WTC11 (cell line): ENCODE data around the gene CLCN4. TPM values are rescaled to one million over a fixed set of nuclear protein-coding genes. Genes with fewer than 3 reads are reported as not detected.
A peak's percentile ranks its signal among the peaks of the same experiment; 100 is the strongest.

ENCODE experiments used
- ATAC-seq: fragments of 200-7000 bp; cut with Tn5 transposase; 2 replicates; pipeline ENCODE4 v1.10.0; 2021; ENCODE audit warnings: mild to moderate bottlenecking, moderate library complexity
- CTCF ChIA-PET: fragments of 300-600 bp; sonication (Branson Sonifier 250); formaldehyde crosslinking; loops from one replicate; lab custom pipeline; 2021; ENCODE audit warnings: antibody characterized with exemption; lab: Charles Lee
- POLR2A ChIA-PET: fragments of 350-600 bp; sonication (Branson Sonifier 250); formaldehyde crosslinking; loops from one replicate; lab custom pipeline; 2021; ENCODE audit warnings: antibody characterized with exemption; lab: Charles Lee
- DNase-seq: peaks from one replicate; pipeline ENCODE4 v3.0.0; 2021; ENCODE audit warnings: low spot score
- H3K27ac Mint-ChIP-seq: 2 replicates; pipeline ENCODE4 v1.8.0; 2021; ENCODE audit warnings: mixed read lengths
- H3K27me3 Mint-ChIP-seq: 2 replicates; pipeline ENCODE4 v1.8.0; 2021; ENCODE audit warnings: low read depth, mild to moderate bottlenecking, moderate library complexity, mixed read lengths
- H3K36me3 Mint-ChIP-seq: 2 replicates; pipeline ENCODE4 v1.8.0; 2021; ENCODE audit warnings: mixed read lengths
- H3K4me1 Mint-ChIP-seq: 2 replicates; pipeline ENCODE4 v1.8.0; 2022; ENCODE audit warnings: mixed read lengths
- H3K4me3 Mint-ChIP-seq: 2 replicates; pipeline ENCODE4 v1.8.0; 2021; ENCODE audit warnings: mild to moderate bottlenecking, moderate library complexity, mixed read lengths
- H3K9me3 Mint-ChIP-seq: 2 replicates; pipeline ENCODE4 v1.8.0; 2021; ENCODE audit warnings: mixed read lengths
- ATF1 ChIP-seq: sonication (generic); formaldehyde crosslinking; IDR thresholded peaks from 2 replicates; pipeline ENCODE4 v1.8.1; 2023; ENCODE audit warnings: mild to moderate bottlenecking, moderate library complexity, missing genetic modification reagents
- CBFB ChIP-seq: sonication (generic); formaldehyde crosslinking; IDR thresholded peaks from 2 replicates; pipeline ENCODE4 v1.8.1; 2022; ENCODE audit warnings: mild to moderate bottlenecking, low read depth, missing genetic modification reagents
- CDX4 ChIP-seq: fragments of 250-450 bp; sonication (Bioruptor Pico); IDR thresholded peaks from 2 replicates; pipeline ENCODE4 v1.9.0; 2021; ENCODE audit warnings: moderate library complexity, mild to moderate bottlenecking, inconsistent platforms, borderline replicate concordance
- CTCF ChIP-seq: fragments of 200-600 bp; IDR thresholded peaks from 2 replicates; pipeline ENCODE4 v1.8.0; 2022; ENCODE audit warnings: antibody characterized with exemption
- E2F5 ChIP-seq: sonication (generic); formaldehyde crosslinking; IDR thresholded peaks from 2 replicates; pipeline ENCODE4 v1.8.1; 2022; ENCODE audit warnings: mild to moderate bottlenecking, moderate library complexity, missing genetic modification reagents
- ERG ChIP-seq: fragments of 250-450 bp; sonication (Bioruptor Pico); IDR thresholded peaks from 2 replicates; pipeline ENCODE4 v1.8.0; 2021; ENCODE audit warnings: mild to moderate bottlenecking
- KAT7 ChIP-seq: sonication (generic); formaldehyde crosslinking; IDR thresholded peaks from 2 replicates; pipeline ENCODE4 v1.8.1; 2023; ENCODE audit warnings: missing genetic modification reagents, mild to moderate bottlenecking, borderline replicate concordance
- MAX ChIP-seq: sonication (generic); formaldehyde crosslinking; IDR thresholded peaks from 2 replicates; pipeline ENCODE4 v1.8.0; 2022; ENCODE audit warnings: mild to moderate bottlenecking, missing genetic modification reagents
- NFYB ChIP-seq: sonication (generic); formaldehyde crosslinking; conservative IDR thresholded peaks from 2 replicates; pipeline ENCODE4 v1.8.0; 2022; ENCODE audit warnings: low read depth, missing genetic modification reagents
- NR3C1 ChIP-seq: sonication (generic); formaldehyde crosslinking; conservative IDR thresholded peaks from 2 replicates; pipeline ENCODE4 v1.8.1; 2023; ENCODE audit warnings: low read depth, mild to moderate bottlenecking, missing genetic modification reagents
- OVOL2 ChIP-seq: fragments of 250-450 bp; sonication (Bioruptor Pico); IDR thresholded peaks from 2 replicates; pipeline ENCODE4 v1.9.0; 2021; ENCODE audit warnings: mild to moderate bottlenecking, borderline replicate concordance
- RELA ChIP-seq: sonication (generic); formaldehyde crosslinking; IDR thresholded peaks from 2 replicates; pipeline ENCODE4 v1.8.1; 2022; ENCODE audit warnings: missing genetic modification reagents, mild to moderate bottlenecking, borderline replicate concordance
- SOX15 ChIP-seq: fragments of 250-450 bp; sonication (Bioruptor Pico); IDR thresholded peaks from 2 replicates; pipeline ENCODE4 v1.9.0; 2021; ENCODE audit warnings: mild to moderate bottlenecking
- USF1 ChIP-seq: sonication (generic); formaldehyde crosslinking; IDR thresholded peaks from 2 replicates; pipeline ENCODE4 v1.8.0; 2022; ENCODE audit warnings: mild to moderate bottlenecking, missing genetic modification reagents
- ZBTB43 ChIP-seq: sonication (generic); formaldehyde crosslinking; IDR thresholded peaks from 2 replicates; pipeline ENCODE4 v1.8.1; 2023; ENCODE audit warnings: mild to moderate bottlenecking, missing genetic modification reagents
- ZNF121 ChIP-seq: sonication (generic); formaldehyde crosslinking; IDR thresholded peaks from 2 replicates; pipeline ENCODE4 v1.8.0; 2023; ENCODE audit warnings: missing genetic modification reagents
- ZNF317 ChIP-seq: sonication (generic); formaldehyde crosslinking; IDR thresholded peaks from 2 replicates; pipeline ENCODE4 v1.8.1; 2023; ENCODE audit warnings: low read depth, mild to moderate bottlenecking, moderate library complexity, missing genetic modification reagents, borderline replicate concordance
- ZNF512 ChIP-seq: sonication (generic); formaldehyde crosslinking; IDR thresholded peaks from 2 replicates; pipeline ENCODE4 v1.8.1; 2022; ENCODE audit warnings: missing genetic modification reagents, borderline replicate concordance
- total RNA-seq: library from RNA; stranded (reverse); gene quantifications from 3 replicates; pipeline ENCODE4 v1.2.3, GENCODE V29; 2021

The CLCN4 gene
- total RNA-seq, 1 experiment from 2014 or later, result 8.9 TPM

GRCh38 chrX:10187421-10187820 lies 30.6 kb downstream of the CLCN4 start:
- TF ChIP-seq ZBTB43 (CRISPR knock-in tag) (no peak), NFYB (CRISPR knock-in tag) (no peak), ATF1 (CRISPR knock-in tag) (no peak), OVOL2 (CRISPR knock-in tag) (no peak)
- ATAC-seq (no peak), DNase-seq (no peak)
- H3K27me3 Mint-ChIP-seq, result no peaks in the 10 kb centered on the region
- no peaks in the 10 kb centered on the region; the same call in 1 of the 2 replicates for H3K9me3 Mint-ChIP-seq
- CTCF ChIA-PET, result no interaction called here
- POLR2A ChIA-PET, result no interaction called here
- no peak overlapping the region for H3K27ac Mint-ChIP-seq
- peaks cover 2% of the 10 kb centered on the region; the same call in 1 of the 2 replicates for H3K36me3 Mint-ChIP-seq
- peaks cover 13% of the 10 kb centered on the region for H3K4me1 Mint-ChIP-seq
- no peak overlapping the region for H3K4me3 Mint-ChIP-seq

- H3K9me3 Mint-ChIP-seq, result peaks cover 8% of the 10 kb centered on the region
- peaks cover 13% of the 10 kb centered on the region for H3K4me1 Mint-ChIP-seq
- TF ChIP-seq ZNF512 (CRISPR knock-in tag) (no peak), ZNF121 (CRISPR knock-in tag) (peak; percentile 36; the same call in 1 of the 2 replicates), CTCF (peak; percentile 76)
- TF ChIP-seq, all 79 proteins: peak for 2
- Mint-ChIP-seq H3K27me3 (no peaks in the 10 kb centered on the region), H3K4me3 (no peak overlapping the region), H3K36me3 (peaks cover 2% of the 10 kb centered on the region), H3K27ac (no peak overlapping the region)
- CTCF ChIA-PET, result interaction anchor here (0.6 to 2.4 kb wide), 23 partner anchors 16 to 912 kb away, joined by 3 to 14 read pairs (median 4); partner anchors contain the start of gene MID1
- POLR2A ChIA-PET, result no interaction called here
- peak; percentile 89 for ATAC-seq
- DNase-seq, result peak; percentile 77
Observed at GRCh38 chrX:10189317-10190268, 32.8 kb downstream of the CLCN4 start.

GRCh38 chrX:10190367-10190766 lies 33.6 kb downstream of the CLCN4 start:
- H3K27me3 Mint-ChIP-seq, result no peaks in the 10 kb centered on the region
- H3K27ac Mint-ChIP-seq, result no peak overlapping the region
- no peak for DNase-seq
- peaks cover under 1% of the 10 kb centered on the region; the same call in 1 of the 2 replicates for H3K36me3 Mint-ChIP-seq
- peaks cover 8% of the 10 kb centered on the region for H3K9me3 Mint-ChIP-seq
- H3K4me3 Mint-ChIP-seq, result no peak overlapping the region
- TF ChIP-seq CDX4 (CRISPR knock-in tag), result no peak
- TF ChIP-seq SOX15 (CRISPR knock-in tag), result no peak
- TF ChIP-seq ZNF317 (CRISPR knock-in tag), result no peak
- no peak for TF ChIP-seq CBFB
- no peak for TF ChIP-seq USF1
- TF ChIP-seq NR3C1 (CRISPR knock-in tag), result no peak
- TF ChIP-seq MAX (CRISPR knock-in tag), result no peak
- no peak for TF ChIP-seq RELA (CRISPR knock-in tag)
- TF ChIP-seq ERG (CRISPR knock-in tag), result no peak
- TF ChIP-seq NFYB (CRISPR knock-in tag), result no peak
- TF ChIP-seq E2F5 (CRISPR knock-in tag), result no peak
- no peak for TF ChIP-seq KAT7 (CRISPR knock-in tag)
- TF ChIP-seq, all 79 proteins: peak for 0
- POLR2A ChIA-PET, result no interaction called here
- CTCF ChIA-PET, result interaction anchor here (0.6 to 2.4 kb wide), 19 partner anchors 17 to 911 kb away, joined by 3 to 14 read pairs (median 4); partner anchors contain the start of gene MID1
- ATAC-seq, result no peak
- H3K4me1 Mint-ChIP-seq, result peaks cover 13% of the 10 kb centered on the region
